Smooth muscle cell of the brain vasculature (primary cell): ENCODE data around the gene RCOR1.
"Not testable (repeated sequence)": the region's sequence is repeated elsewhere in the genome, so short reads cannot be mapped to it uniquely, and the experiment has no call there.

Experiments
- DNase-seq: peaks from one replicate; pipeline ENCODE4 v3.0.0-alpha.2; 2012; ENCODE audit warnings: low read depth, low spot score

Gene RCOR1

GRCh38 chr14:102593061-102593824 lies 794 bp downstream of the RCOR1 start:
- DNase-seq: no peak

GRCh38 chr14:102593825-102594137 lies 1.3 kb downstream of the RCOR1 start:
- no peak for DNase-seq

GRCh38 chr14:102594514-102595175 lies 2.2 kb downstream of the RCOR1 start:
- no peak for DNase-seq

- DNase-seq: no peak
Observed at GRCh38 chr14:102601378-102601925, 9.0 kb downstream of the RCOR1 start.

GRCh38 chr14:102602421-102603292 lies 10.2 kb downstream of the RCOR1 start:
- no peak for DNase-seq

- DNase-seq: no peak
Observed at GRCh38 chr14:102603293-102603907, 11.0 kb downstream of the RCOR1 start.

- no peak for DNase-seq
Observed at GRCh38 chr14:102604183-102604582, 11.7 kb downstream of the RCOR1 start.

GRCh38 chr14:102605029-102605428 lies 12.6 kb downstream of the RCOR1 start:
- no peak for DNase-seq

- DNase-seq: no peak
Observed at GRCh38 chr14:102606296-102606695, 13.8 kb downstream of the RCOR1 start.

- DNase-seq: no peak
Observed at GRCh38 chr14:102608064-102608446, 15.6 kb downstream of the RCOR1 start.

- no peak for DNase-seq
Observed at GRCh38 chr14:102610968-102611811, 18.7 kb downstream of the RCOR1 start.

GRCh38 chr14:102616318-102616717 lies 23.9 kb downstream of the RCOR1 start:
- DNase-seq: no peak

GRCh38 chr14:102616799-102617198 lies 24.4 kb downstream of the RCOR1 start:
- no peak for DNase-seq

GRCh38 chr14:102619012-102619411 lies 26.6 kb downstream of the RCOR1 start:
- DNase-seq: not testable (repeated sequence)

GRCh38 chr14:102620413-102620812 lies 28.0 kb downstream of the RCOR1 start:
- DNase-seq: no peak

GRCh38 chr14:102622262-102622885 lies 29.9 kb downstream of the RCOR1 start:
- no peak for DNase-seq

- DNase-seq: no peak
Observed at GRCh38 chr14:102624666-102625065, 32.2 kb downstream of the RCOR1 start.

GRCh38 chr14:102625564-102626296 lies 33.3 kb downstream of the RCOR1 start:
- DNase-seq: no peak

GRCh38 chr14:102626530-102626929 lies 34.1 kb downstream of the RCOR1 start:
- no peak for DNase-seq

- DNase-seq: no peak
Observed at GRCh38 chr14:102629011-102629444, 36.6 kb downstream of the RCOR1 start.
